ENCODE data around the gene RAB40C. TPM values are rescaled to one million over a fixed set of nuclear protein-coding genes. Genes with fewer than 3 reads are reported as not detected.

Gene RAB40C
- total and polyA plus RNA-seq, 10 of the 15 experiments (the other 5 are each of a cell fraction or from before 2014, with no cell fraction given): 0.06 to 12.8 (median 4.6) TPM

- TF ChIP-seq POU2F2 (IDR thresholded peaks at IDR 0.05; ENCODE audit: borderline replicate concordance, low read depth, low read length) (no peak), BCLAF1 (IDR thresholded peaks at IDR 0.05) (no peak), RELA (IDR thresholded peaks at IDR 0.05; ENCODE audit: borderline replicate concordance, partially characterized antibody) (no peak), RUNX3 (IDR thresholded peaks at IDR 0.05; ENCODE audit: low read length) (no peak), SRF (IDR thresholded peaks at IDR 0.05; ENCODE audit: low read depth in 2 of 2, low read length in 2 of 2) (no peak), BCL3 (IDR thresholded peaks at IDR 0.05; ENCODE audit: borderline replicate concordance, insufficient read depth, low read depth, low read length, poor library complexity, severe bottlenecking) (peak; percentile 23), MEF2A (IDR thresholded peaks at IDR 0.05; ENCODE audit: insufficient read depth, low read depth, low read length) (no peak), CREM (IDR thresholded peaks at IDR 0.05; ENCODE audit: low read depth) (no peak), GATAD2B (conservative IDR thresholded peaks at IDR 0.05; ENCODE audit: low read depth) (peak; percentile 56), CEBPB (IDR thresholded peaks at IDR 0.05; ENCODE audit: borderline replicate concordance in 1 of 2, low read depth in 2 of 2, low read length in 2 of 2) (no peak), CREB1 (IDR thresholded peaks at IDR 0.05; ENCODE audit: low read depth) (no peak), E4F1 (IDR thresholded peaks at IDR 0.05; ENCODE audit: borderline replicate concordance, partially characterized antibody) (no peak), FOXK2 (IDR thresholded peaks at IDR 0.05) (no peak), PKNOX1 (IDR thresholded peaks at IDR 0.05) (no peak), SIX5 (IDR thresholded peaks at IDR 0.05; ENCODE audit: low read depth, low read length, severe bottlenecking) (no peak), HDGF (IDR thresholded peaks at IDR 0.05) (no peak), PAX8 (IDR thresholded peaks at IDR 0.05) (no peak), BHLHE40 (IDR thresholded peaks at IDR 0.05; ENCODE audit: borderline replicate concordance in 1 of 2, low read depth in 2 of 2, low read length in 1 of 2) (peak in 1 of 2 experiments; percentile 41; a peak in 2 of 4 replicates), NRF1 (conservative IDR thresholded peaks at IDR 0.05; ENCODE audit: low read depth, low read length) (no peak), TARDBP (IDR thresholded peaks at IDR 0.05; ENCODE audit: borderline replicate concordance) (no peak), PAX5 (IDR thresholded peaks at IDR 0.05; ENCODE audit: borderline replicate concordance, low read depth, low read length) (no peak), SMAD5 (IDR thresholded peaks at IDR 0.05; ENCODE audit: low read depth) (no peak), SP1 (IDR thresholded peaks at IDR 0.05; ENCODE audit: low read depth, low read length) (no peak)
These were observed 85.4 kb downstream of the RAB40C start, which contains the start of gene RHBDL1 (continued) for GRCh38 chr16:674968-675883.
